Stimulated activated CD4-positive, alpha-beta T cell treated with anti-CD3 and anti-CD28 coated beads, Interleukin-12 subunit alpha, Interleukin-12 subunit beta, amount 100 ng/mL, for 24 hours (primary cell): ENCODE data around the gene PARP8.
"Not testable (repeated sequence)": the region's sequence is repeated elsewhere in the genome, so short reads cannot be mapped to it uniquely, and the experiment has no call there.

Source experiments
- DNase-seq, 2 experiments: peaks; one replicate each; pipeline ENCODE4 v3.0.0-alpha.2; 2020; ENCODE audit warnings: low read depth in 2 of 2

Gene PARP8, protein sequence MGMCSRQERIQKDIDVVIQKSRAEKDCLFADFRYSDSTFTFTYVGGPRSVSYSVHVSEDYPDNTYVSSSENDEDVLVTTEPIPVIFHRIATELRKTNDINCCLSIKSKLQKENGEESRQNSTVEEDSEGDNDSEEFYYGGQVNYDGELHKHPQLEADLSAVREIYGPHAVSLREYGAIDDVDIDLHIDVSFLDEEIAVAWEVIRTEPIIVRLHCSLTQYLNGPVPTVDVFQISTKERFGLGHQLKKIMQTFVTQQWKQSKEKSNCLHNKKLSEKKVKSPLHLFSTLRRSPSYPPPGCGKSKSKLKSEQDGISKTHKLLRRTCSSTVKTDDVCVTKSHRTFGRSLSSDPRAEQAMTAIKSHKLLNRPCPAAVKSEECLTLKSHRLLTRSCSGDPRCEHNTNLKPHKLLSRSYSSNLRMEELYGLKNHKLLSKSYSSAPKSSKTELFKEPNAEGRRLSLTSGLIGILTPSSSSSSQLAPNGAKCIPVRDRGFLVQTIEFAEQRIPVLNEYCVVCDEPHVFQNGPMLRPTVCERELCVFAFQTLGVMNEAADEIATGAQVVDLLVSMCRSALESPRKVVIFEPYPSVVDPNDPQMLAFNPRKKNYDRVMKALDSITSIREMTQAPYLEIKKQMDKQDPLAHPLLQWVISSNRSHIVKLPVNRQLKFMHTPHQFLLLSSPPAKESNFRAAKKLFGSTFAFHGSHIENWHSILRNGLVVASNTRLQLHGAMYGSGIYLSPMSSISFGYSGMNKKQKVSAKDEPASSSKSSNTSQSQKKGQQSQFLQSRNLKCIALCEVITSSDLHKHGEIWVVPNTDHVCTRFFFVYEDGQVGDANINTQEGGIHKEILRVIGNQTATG

GRCh38 chr5:50666261-50667022 is at the start of gene PARP8:
Gene PARP8, plus strand, starts transcription at chr5:50666637. Its CDS starts 459 bp downstream, at chr5:50667096.
- DNase-seq, result peak in 1 of 2 experiments; percentile 22

DNA sequence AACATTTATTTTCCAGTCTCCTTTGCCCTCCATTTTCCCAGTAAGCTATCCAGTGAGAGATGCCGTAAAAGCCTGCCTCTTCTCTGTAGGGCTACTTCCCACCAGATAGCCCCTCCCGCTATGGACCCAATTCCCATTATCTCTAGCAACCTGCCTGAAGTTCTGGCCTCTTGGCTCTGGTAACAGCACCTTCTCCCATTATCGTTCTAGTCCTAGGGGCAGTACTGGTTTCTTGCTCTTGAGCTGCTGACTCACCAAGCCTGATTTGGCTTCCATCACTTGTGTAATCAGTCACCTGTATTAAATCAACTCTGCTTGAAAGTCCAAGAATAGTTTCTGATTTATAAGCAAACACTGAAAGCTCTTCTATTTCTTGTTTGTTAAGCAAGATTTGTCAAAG is 42.8 kb upstream of the PARP8 start:
- no peak for DNase-seq

DNA sequence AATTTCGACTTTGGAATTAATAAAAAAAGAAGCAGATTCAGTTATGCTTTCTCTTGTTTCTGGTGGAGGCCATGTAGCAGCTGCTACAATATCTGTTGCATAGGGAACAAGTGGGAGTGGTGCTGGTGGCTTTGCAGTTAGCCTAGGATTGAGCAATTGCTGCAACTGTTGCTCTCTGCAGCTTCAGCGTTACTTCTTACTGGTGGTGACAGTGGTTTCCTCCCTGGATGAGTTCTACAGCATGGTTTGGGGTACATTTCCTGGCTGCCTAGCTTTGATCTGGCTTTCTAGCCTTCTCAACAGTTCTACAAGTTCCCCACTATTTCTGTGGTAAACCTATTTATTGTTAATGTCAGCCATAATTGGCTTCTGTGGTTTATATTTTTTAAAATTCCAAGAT is 31.6 kb upstream of the PARP8 start:
- not testable (repeated sequence) for DNase-seq

DNA sequence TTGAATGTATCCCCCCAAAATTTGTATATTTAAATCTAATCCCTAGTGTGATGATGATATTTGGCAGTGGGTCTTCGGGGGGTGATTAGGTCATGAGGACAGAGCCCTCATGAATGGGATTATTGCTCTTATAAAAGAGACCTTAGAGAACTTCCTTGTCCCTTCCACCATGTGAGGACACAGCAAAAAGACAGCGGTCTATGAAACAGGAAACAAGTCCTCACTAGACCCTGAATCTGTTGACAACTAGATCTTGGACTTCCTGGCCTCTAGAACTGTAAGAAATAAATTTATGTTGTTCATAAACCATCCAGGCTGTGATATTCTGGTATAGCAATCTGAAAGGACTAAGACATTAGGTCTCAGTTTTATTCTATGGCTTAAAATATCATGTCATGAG is 28.9 kb upstream of the PARP8 start:
- DNase-seq, result not testable (repeated sequence)

DNA sequence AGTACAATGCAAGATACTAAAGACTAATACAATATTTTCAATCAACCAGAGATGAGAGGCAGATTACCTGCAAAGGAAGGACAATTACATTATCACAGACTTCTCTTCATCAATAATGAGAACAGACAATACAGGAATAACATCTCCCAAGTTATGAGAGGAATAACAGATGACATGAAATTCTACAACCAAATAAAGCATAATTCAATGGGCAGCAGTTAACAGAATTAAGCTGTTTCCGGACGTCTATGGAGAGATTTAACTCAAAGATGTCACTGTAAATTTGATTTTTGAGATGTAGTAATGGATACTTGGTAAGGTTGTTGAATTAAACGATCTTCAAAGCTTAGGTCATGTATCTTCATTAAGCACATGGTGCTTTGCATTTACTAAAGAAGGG is 19.8 kb upstream of the PARP8 start:
- DNase-seq, result no peak

GRCh38 chr5:50647726-50648125 is 18.7 kb upstream of the PARP8 start:
- DNase-seq, result no peak

DNA sequence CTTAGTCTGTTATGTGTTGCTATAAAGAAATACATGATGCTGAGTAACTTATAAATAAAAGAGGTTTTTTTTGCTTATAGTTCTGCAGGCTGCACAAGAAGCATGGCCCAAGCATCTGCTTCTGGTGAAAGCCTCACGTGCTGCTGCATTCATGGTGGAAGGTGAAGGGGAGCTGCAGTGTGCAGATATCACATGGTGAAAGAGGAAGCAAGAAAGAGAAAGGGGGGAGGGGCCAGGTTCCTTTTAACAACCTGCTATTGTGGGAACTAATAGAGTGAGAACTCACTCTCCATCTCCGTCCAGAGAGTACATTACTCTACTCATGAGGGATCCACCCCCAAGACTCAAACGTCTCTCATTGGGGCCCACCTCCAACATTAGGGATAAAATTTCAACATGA is 12.5 kb upstream of the PARP8 start:
- no peak for DNase-seq

- no peak for DNase-seq
These were observed 11.2 kb upstream of the PARP8 start for GRCh38 chr5:50655067-50655809.

GRCh38 chr5:50655810-50656205 is 10.6 kb upstream of the PARP8 start:
- no peak for DNase-seq

DNA sequence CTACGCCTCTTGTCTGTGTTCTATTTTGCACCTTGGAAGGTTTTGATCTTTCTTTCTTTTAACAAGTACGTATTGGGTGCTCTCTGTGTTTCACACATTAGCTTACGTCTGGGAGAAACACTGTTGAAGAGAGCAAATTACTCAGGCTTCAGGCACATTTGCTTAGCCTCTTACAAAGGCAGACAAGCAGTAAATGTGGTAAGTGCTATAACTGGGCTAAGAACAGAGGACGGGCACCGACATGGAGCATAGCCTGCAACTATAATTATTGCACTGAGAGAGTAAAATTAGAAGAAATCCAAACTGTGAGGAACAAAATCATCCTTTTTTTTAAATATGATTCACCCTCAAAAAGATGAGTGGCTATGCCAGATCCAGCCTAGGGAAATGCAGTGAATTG is 9.4 kb upstream of the PARP8 start:
- no peak for DNase-seq

DNA sequence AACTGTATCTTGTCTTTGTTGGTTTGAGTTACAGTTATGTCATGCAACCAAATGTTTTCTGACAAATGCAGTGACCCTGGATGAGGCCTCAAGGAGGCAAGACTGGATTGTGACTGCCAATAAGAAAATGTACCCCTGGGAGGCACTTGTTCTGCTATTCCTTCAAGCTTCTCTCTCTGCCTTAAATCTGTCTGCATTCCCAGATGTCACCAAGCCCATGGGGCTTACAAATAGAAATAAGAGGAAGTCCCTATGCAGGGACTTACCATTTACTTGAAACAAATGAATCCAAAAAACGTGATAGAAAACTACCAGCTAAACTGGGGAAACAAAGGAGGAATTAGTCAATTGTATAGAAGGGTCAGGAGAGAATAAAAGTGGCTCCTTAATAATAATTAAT is 8.2 kb upstream of the PARP8 start:
- DNase-seq, result no peak

- DNase-seq, result no peak
These were observed 2.8 kb upstream of the PARP8 start for GRCh38 chr5:50663636-50664035.

- no peak for DNase-seq
These were observed 1.3 kb upstream of the PARP8 start for GRCh38 chr5:50665091-50665490.

- DNase-seq, result not testable (repeated sequence)
These were observed 655 bp upstream of the PARP8 start for GRCh38 chr5:50665761-50666202.

- peak in 1 of 2 experiments; percentile 22 for DNase-seq
These were observed 701 bp downstream of the PARP8 start for GRCh38 chr5:50667023-50667652.

DNA sequence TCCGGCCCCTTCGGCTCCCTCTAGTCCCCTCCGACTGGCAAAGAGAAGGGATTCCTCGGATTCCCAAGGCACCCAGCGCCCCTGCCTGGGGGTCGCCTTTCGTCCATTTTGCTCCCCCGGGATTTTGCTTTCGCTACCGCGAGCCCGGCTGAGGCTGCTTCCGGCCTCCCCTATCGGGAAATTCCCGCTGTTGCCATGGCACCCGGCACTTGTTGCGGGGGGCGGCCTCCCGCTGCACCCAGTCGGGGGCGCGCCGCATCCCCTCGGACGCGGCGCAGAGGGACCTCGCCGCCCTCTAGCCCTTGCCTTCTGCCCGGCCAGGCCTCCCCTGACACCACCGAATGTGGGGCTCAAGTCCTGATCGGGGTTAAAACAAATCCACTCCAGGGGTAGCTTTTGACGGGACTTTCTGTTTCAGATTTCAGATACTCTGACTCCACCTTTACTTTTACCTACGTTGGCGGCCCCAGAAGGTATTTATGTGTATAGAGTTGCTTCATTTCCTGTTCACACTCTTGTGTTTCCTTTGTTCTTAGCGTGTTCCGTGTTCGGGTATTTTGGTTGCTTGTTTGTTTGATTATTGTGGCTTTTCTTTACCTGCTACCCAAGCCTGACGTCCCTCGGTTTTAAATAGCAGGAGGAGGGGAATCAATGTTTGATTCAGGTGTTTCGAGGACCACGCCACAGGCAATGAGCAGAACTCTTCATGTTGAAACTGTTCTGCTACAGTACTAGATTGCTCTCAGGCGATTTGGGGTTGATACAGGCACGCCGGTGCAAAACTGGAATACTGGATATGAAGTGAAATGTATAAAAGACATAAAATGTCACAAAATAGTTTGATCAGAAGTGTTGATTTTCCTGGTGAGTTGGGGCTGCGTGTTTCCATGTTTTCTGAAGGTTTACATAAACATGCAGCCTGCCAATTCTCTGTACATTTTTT is 1.5 kb downstream of the PARP8 start:
- DNase-seq, result peak; percentile 73 to 78

- not testable (repeated sequence) for DNase-seq
These were observed 2.2 kb downstream of the PARP8 start for GRCh38 chr5:50668636-50669035.

GRCh38 chr5:50672663-50673062 is 6.2 kb downstream of the PARP8 start:
- DNase-seq, result no peak

DNA sequence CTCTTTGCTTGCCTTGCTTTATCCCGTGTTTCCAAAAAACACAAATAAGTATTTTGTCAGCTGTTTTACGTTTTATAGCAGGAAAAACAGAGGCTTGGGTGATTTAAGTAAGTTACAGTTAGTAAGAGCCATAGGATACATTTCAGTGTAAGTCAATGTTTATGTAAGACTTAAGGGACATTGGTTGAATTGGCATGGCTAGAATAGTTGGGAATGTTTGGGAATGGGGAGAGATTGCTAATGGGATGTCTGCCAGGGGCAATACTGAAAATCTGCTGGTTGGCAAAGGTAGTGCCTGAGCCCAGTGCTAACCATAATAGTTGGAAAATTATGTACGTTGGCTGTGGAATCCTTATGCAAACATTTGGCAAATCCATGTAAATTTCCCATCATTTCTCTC is 7.0 kb downstream of the PARP8 start:
- DNase-seq, result not testable (repeated sequence)

DNA sequence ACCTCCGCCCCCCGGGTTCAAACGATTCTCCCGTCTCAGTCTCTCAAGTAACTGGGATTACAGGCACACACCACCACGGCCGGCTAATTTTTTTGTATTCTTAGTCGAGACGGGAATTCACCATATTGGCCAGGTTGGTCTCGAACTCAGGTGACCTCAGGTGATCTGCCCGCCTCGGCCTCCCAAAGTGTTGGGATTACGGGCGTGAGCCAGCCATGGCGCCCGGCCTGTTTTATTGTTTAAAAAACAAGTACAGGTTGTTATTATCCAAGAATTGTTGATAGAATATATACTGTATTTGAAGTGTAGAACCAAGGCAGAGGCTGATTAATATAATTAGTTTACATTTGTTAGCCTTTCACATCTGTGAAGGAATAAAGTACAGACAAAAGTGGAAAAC is 8.9 kb downstream of the PARP8 start:
- no peak for DNase-seq
